Tibial nerve (tissue), 4 donors: ENCODE measurements around the gene TSPAN17. TPM values are rescaled to one million over a fixed set of nuclear protein-coding genes. Genes with fewer than 3 reads are reported as not detected.

Experiments
- DNase-seq, 2 donors: peaks; one replicate each; pipeline ENCODE4 v3.0.0-alpha.2; 2019; ENCODE audit warnings: low spot score in 2 of 2
- H3K27ac ChIP-seq, 4 donors: fragments of 200-600 bp; sonication (generic) in 3 of 4; one replicate each; pipeline ENCODE4 v1.5.1; 2017 to 2019; ENCODE audit warnings: mild to moderate bottlenecking in 1 of 4
- H3K27me3 ChIP-seq, 2 donors: fragments of 200-600 bp; sonication (generic) in 1 of 2; one replicate each; pipeline versions ENCODE4 v1.5.1 to v1.6.0; 2017 to 2019
- H3K36me3 ChIP-seq, 3 donors: fragments of 200-600 bp; sonication (generic); one replicate each; pipeline ENCODE4 v1.5.1; 2018 to 2019
- H3K4me1 ChIP-seq, 4 donors: fragments of 200-600 bp; sonication (generic) in 3 of 4; one replicate each; pipeline ENCODE4 v1.5.1; 2017 to 2019
- H3K4me3 ChIP-seq, 4 donors: fragments of 200-600 bp; sonication (generic) in 3 of 4; one replicate each; pipeline ENCODE4 v1.5.1; 2017 to 2019; ENCODE audit warnings: mild to moderate bottlenecking in 1 of 4, moderate library complexity in 1 of 4
- H3K9me3 ChIP-seq, 4 donors: fragments of 200-600 bp; sonication (generic) in 3 of 4; one replicate each; pipeline ENCODE4 v1.5.1; 2017 to 2019
- CTCF ChIP-seq, 5 experiments: fragments of 200-600 bp in 3 of 5; fragments of 450-650 bp in 2 of 5; sonication (generic) in 3 of 5; IDR thresholded peaks; one replicate each; pipeline ENCODE4 v1.5.1; 2016 to 2019; ENCODE audit warnings: antibody characterized with exemption in 5 of 5, mild to moderate bottlenecking in 3 of 5, moderate library complexity in 2 of 5
- EP300 ChIP-seq, 2 donors: sonication (generic); formaldehyde crosslinking; IDR thresholded peaks; one replicate each; pipeline ENCODE4 v1.6.1; 2017; ENCODE audit warnings: antibody characterized with exemption in 2 of 2, mild to moderate bottlenecking in 1 of 2
- POLR2A ChIP-seq, 2 donors: fragments of 450-650 bp; IDR thresholded peaks; one replicate each; pipeline ENCODE4 v1.6.1; 2017; ENCODE audit warnings: antibody characterized with exemption in 2 of 2, mild to moderate bottlenecking in 2 of 2, moderate library complexity in 2 of 2
- whole genome bisulfite sequencing, 2 donors: methylation state at CpG; one replicate each; pipeline ENCODE4 v1.1.5; 2018; 5-methylcytosine and 5-hydroxymethylcytosine counted together
- total RNA-seq, 4 donors: library from RNA; depleted of rRNA; stranded (reverse); fragments of >200 nt; gene quantifications; one replicate each; pipeline ENCODE4 v1.1.0, GENCODE V29; 2016

TSPAN17 gene
- total RNA-seq, 4 donors from 2014 or later: 11.0 to 25.8 (median 14.3) TPM

- no peak for DNase-seq
- H3K9me3 ChIP-seq: no peaks in the 10 kb centered on the region
- peaks cover 0 to 26% (median 17%) of the 10 kb centered on the region in 4 donors for H3K4me1 ChIP-seq
- TF ChIP-seq CTCF (IDR thresholded peaks at IDR 0.05): no peak
- no peak for TF ChIP-seq EP300 (IDR thresholded peaks at IDR 0.05)
- no peak for TF ChIP-seq POLR2A (IDR thresholded peaks at IDR 0.05)
- H3K4me3 ChIP-seq: no peak overlapping the region
- H3K36me3 ChIP-seq: peaks cover 0 to 3% (median 0%) of the 10 kb centered on the region in 3 donors
- WGBS, 2 donors: 73 to 75% methylated on average over 16 to 20 of the region's 21 CpGs
- H3K27me3 ChIP-seq: peaks cover 0 to 32% of the 10 kb centered on the region in 2 donors
- no peak overlapping the region for H3K27ac ChIP-seq
These were observed 15.4 kb downstream of the TSPAN17 start for GRCh38 chr5:176662371-176663333.

GRCh38 chr5:176663566-176663965 is 16.3 kb downstream of the TSPAN17 start:
- WGBS, 2 donors: 82% methylated on average over 10 of the region's 10 CpGs
- Histone ChIP-seq H3K27me3 (peaks cover 0 to 32% of the 10 kb centered on the region in 2 donors), H3K36me3 (no peaks in the 10 kb centered on the region), H3K9me3 (no peaks in the 10 kb centered on the region), H3K4me1 (peaks cover 0 to 17% (median 10%) of the 10 kb centered on the region in 4 donors), H3K4me3 (no peak overlapping the region), H3K27ac (no peak overlapping the region)
- no peak for DNase-seq
- TF ChIP-seq CTCF (IDR thresholded peaks at IDR 0.05) (no peak), EP300 (IDR thresholded peaks at IDR 0.05) (no peak), POLR2A (IDR thresholded peaks at IDR 0.05) (no peak)

GRCh38 chr5:176664479-176664878 is 17.2 kb downstream of the TSPAN17 start:
- peaks cover 0 to 8% (median 2%) of the 10 kb centered on the region in 4 donors for H3K4me1 ChIP-seq
- no peaks in the 10 kb centered on the region for H3K9me3 ChIP-seq
- H3K27ac ChIP-seq: no peak overlapping the region
- WGBS, 2 donors: 23 to 35% methylated on average over 5 to 6 of the region's 6 CpGs
- H3K36me3 ChIP-seq: no peaks in the 10 kb centered on the region
- TF ChIP-seq POLR2A (IDR thresholded peaks at IDR 0.05): no peak
- TF ChIP-seq CTCF (IDR thresholded peaks at IDR 0.05): no peak
- no peak for TF ChIP-seq EP300 (IDR thresholded peaks at IDR 0.05)
- H3K4me3 ChIP-seq: no peak overlapping the region
- DNase-seq: no peak
- peaks cover 0 to 32% of the 10 kb centered on the region in 2 donors for H3K27me3 ChIP-seq

GRCh38 chr5:176664886-176665285 is 17.6 kb downstream of the TSPAN17 start:
- no peak for TF ChIP-seq POLR2A (IDR thresholded peaks at IDR 0.05)
- TF ChIP-seq CTCF (IDR thresholded peaks at IDR 0.05): no peak
- TF ChIP-seq EP300 (IDR thresholded peaks at IDR 0.05): no peak
- no peak for DNase-seq
- peaks cover 0 to 33% of the 10 kb centered on the region in 2 donors for H3K27me3 ChIP-seq
- H3K4me3 ChIP-seq: no peak overlapping the region
- H3K36me3 ChIP-seq: no peaks in the 10 kb centered on the region
- H3K4me1 ChIP-seq: peaks cover 0 to 7% (median 2%) of the 10 kb centered on the region in 4 donors
- H3K27ac ChIP-seq: no peak overlapping the region
- no peaks in the 10 kb centered on the region for H3K9me3 ChIP-seq
- 24 to 26% methylated on average over 12 to 17 of the region's 19 CpGs for WGBS, 2 donors

GRCh38 chr5:176665517-176665916 is 18.2 kb downstream of the TSPAN17 start:
- H3K36me3 ChIP-seq: no peaks in the 10 kb centered on the region
- H3K27me3 ChIP-seq: peaks cover 0 to 40% of the 10 kb centered on the region in 2 donors
- H3K9me3 ChIP-seq: no peaks in the 10 kb centered on the region
- H3K4me1 ChIP-seq: peaks cover 0 to 7% (median 1%) of the 10 kb centered on the region in 4 donors
- H3K4me3 ChIP-seq: no peak overlapping the region
- TF ChIP-seq POLR2A (IDR thresholded peaks at IDR 0.05) (no peak), CTCF (IDR thresholded peaks at IDR 0.05) (no peak), EP300 (IDR thresholded peaks at IDR 0.05) (no peak)
- no peak for DNase-seq
- 84 to 89% methylated on average over 6 of the region's 6 CpGs for WGBS, 2 donors
- H3K27ac ChIP-seq: no peak overlapping the region
